Medulla oblongata (tissue), 1 donor: ENCODE measurements around the gene LCN6.
"Not testable (repeated sequence)": the region's sequence is repeated elsewhere in the genome, so short reads cannot be mapped to it uniquely, and the experiment has no call there.

Experiments
- DNase-seq: peaks from one replicate; pipeline ENCODE4 v3.0.0-alpha.2; 2015; ENCODE audit errors: extremely low spot score

LCN6 gene

GRCh38 chr9:136760424-136760823, 12.1 kb upstream of the LCN6 start:
- DNase-seq: no peak

GRCh38 chr9:136759436-136760325, 11.4 kb upstream of the LCN6 start:
- no peak for DNase-seq

GRCh38 chr9:136759001-136759400, 10.7 kb upstream of the LCN6 start:
- no peak for DNase-seq

- DNase-seq: no peak
Observed at GRCh38 chr9:136757751-136758140, 9.4 kb upstream of the LCN6 start.

- DNase-seq: no peak
Observed at GRCh38 chr9:136757328-136757727, 9.0 kb upstream of the LCN6 start.

- no peak for DNase-seq
Observed at GRCh38 chr9:136756836-136757235, 8.5 kb upstream of the LCN6 start.

GRCh38 chr9:136756134-136756438, 7.8 kb upstream of the LCN6 start:
- DNase-seq: no peak

GRCh38 chr9:136755302-136756133, 7.2 kb upstream of the LCN6 start:
- not testable (repeated sequence) for DNase-seq

GRCh38 chr9:136754626-136755301, 6.4 kb upstream of the LCN6 start:
- no peak for DNase-seq

- DNase-seq: no peak
Observed at GRCh38 chr9:136754059-136754572, 5.8 kb upstream of the LCN6 start.

- no peak for DNase-seq
Observed at GRCh38 chr9:136753371-136754058, 5.2 kb upstream of the LCN6 start.

- DNase-seq: no peak
Observed at GRCh38 chr9:136751814-136752213, 3.5 kb upstream of the LCN6 start.

GRCh38 chr9:136751244-136751643, 2.9 kb upstream of the LCN6 start:
- no peak for DNase-seq

GRCh38 chr9:136750526-136750925, 2.2 kb upstream of the LCN6 start:
- DNase-seq: no peak

GRCh38 chr9:136748666-136749611, 614 bp upstream of the LCN6 start:
- no peak for DNase-seq

GRCh38 chr9:136747161-136748060, 914 bp downstream of the LCN6 start:
- DNase-seq: no peak

GRCh38 chr9:136746621-136747020, 1.7 kb downstream of the LCN6 start:
- no peak for DNase-seq

GRCh38 chr9:136746155-136746490, 2.2 kb downstream of the LCN6 start:
- no peak for DNase-seq

- DNase-seq: no peak
Observed at GRCh38 chr9:136745389-136746154, 2.8 kb downstream of the LCN6 start.
